ENCODE data around the gene CSTF2T. TPM values are rescaled to one million over a fixed set of nuclear protein-coding genes. Genes with fewer than 3 reads are reported as not detected.
"Not testable (repeated sequence)": the region's sequence is repeated elsewhere in the genome, so short reads cannot be mapped to it uniquely, and the experiment has no call there.

Gene CSTF2T
- total RNA-seq, 1 experiment from 2014 or later, result 22.1 TPM

- no peak overlapping the region for H3K27ac ChIP-seq (ENCODE audit: low read length)
- H2AFZ ChIP-seq (ENCODE audit: low read length), result no peak overlapping the region
- no peak overlapping the region for H3K4me3 ChIP-seq (ENCODE audit: low read length)
- H3K9me3 ChIP-seq (ENCODE audit: low read length), result no peaks in the 10 kb centered on the region
- no peaks in the 10 kb centered on the region for H3K79me2 ChIP-seq (ENCODE audit: low read length)
- H3K9me2 ChIP-seq (replicated peaks; ENCODE audit: insufficient read depth, low read length), result no peaks in the 10 kb centered on the region
- H3K27me3 ChIP-seq (ENCODE audit: low read length), result no peaks in the 10 kb centered on the region
- DNase-seq, result no peak
- no peaks in the 10 kb centered on the region for H3K36me3 ChIP-seq (ENCODE audit: insufficient read depth, low read length)
- H3K4me1 ChIP-seq (ENCODE audit: low read length), result no peaks in the 10 kb centered on the region
- no peaks in the 10 kb centered on the region for H4K20me1 ChIP-seq (ENCODE audit: insufficient read depth, low read depth, low read length)
- no peak overlapping the region for H3K4me2 ChIP-seq (ENCODE audit: low read depth, low read length, poor library complexity, severe bottlenecking)
- no peak overlapping the region for H3K9ac ChIP-seq (ENCODE audit: low read length)
These were observed 8.3 kb downstream of the CSTF2T start for GRCh38 chr10:51691135-51691534.

DNA sequence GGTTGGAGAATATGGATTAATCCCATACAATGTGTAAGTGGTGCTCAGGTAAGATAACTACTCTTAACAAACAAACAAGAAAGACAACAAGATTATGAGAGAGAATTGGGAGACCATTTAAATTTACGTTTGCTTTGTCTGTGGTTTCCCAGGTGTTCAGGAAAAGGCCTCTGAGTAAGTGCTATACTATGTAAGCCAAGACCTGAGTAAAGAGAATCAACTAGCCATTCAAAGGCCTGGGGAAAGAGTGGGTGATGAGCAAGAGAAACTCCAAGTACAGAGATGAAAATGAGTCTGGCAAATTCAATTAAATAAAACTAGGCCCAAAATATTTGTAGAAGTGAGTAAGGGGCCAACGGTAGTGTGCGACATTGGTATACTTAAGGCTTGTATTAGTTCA, 9.9 kb downstream of the CSTF2T start:
- DNase-seq, result no peak
- Histone ChIP-seq H3K4me3 (ENCODE audit: low read length) (no peak overlapping the region), H2AFZ (ENCODE audit: low read length) (no peak overlapping the region), H3K9me2 (replicated peaks; ENCODE audit: insufficient read depth, low read length) (no peaks in the 10 kb centered on the region), H3K79me2 (ENCODE audit: low read length) (no peaks in the 10 kb centered on the region), H3K36me3 (ENCODE audit: insufficient read depth, low read length) (no peaks in the 10 kb centered on the region), H3K9me3 (ENCODE audit: low read length) (no peaks in the 10 kb centered on the region), H4K20me1 (ENCODE audit: insufficient read depth, low read depth, low read length) (no peaks in the 10 kb centered on the region), H3K4me2 (ENCODE audit: low read depth, low read length, poor library complexity, severe bottlenecking) (no peak overlapping the region), H3K27ac (ENCODE audit: low read length) (no peak overlapping the region), H3K27me3 (ENCODE audit: low read length) (no peaks in the 10 kb centered on the region), H3K4me1 (ENCODE audit: low read length) (no peaks in the 10 kb centered on the region), H3K9ac (ENCODE audit: low read length) (no peak overlapping the region)

DNA sequence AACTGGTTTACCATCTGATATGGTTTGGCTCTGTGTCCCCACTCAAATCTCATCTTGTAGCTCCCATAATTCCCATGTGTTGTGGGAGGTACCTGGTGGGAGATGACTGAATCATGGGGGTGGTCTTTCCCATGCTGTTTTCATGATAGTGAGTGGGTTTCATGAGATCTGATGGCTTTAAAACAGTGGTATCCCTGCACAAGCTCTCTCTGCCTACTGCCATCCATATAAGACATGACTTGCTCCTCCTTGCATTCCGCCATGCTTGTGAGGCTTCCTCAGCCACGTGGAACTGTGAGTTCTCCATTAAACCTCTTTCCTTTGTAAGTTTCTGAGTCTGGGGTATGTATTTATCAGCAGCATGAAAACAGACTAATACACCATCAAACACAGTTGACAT, 10.6 kb downstream of the CSTF2T start:
- not testable (repeated sequence) for DNase-seq; H3K36me3 ChIP-seq (ENCODE audit: insufficient read depth, low read length); H3K9ac ChIP-seq (ENCODE audit: low read length); H3K27me3 ChIP-seq (ENCODE audit: low read length); H3K9me2 ChIP-seq (replicated peaks; ENCODE audit: insufficient read depth, low read length); H3K27ac ChIP-seq (ENCODE audit: low read length); H4K20me1 ChIP-seq (ENCODE audit: insufficient read depth, low read depth, low read length); H2AFZ ChIP-seq (ENCODE audit: low read length); H3K79me2 ChIP-seq (ENCODE audit: low read length); H3K9me3 ChIP-seq (ENCODE audit: low read length); H3K4me2 ChIP-seq (ENCODE audit: low read depth, low read length, poor library complexity, severe bottlenecking); H3K4me1 ChIP-seq (ENCODE audit: low read length); H3K4me3 ChIP-seq (ENCODE audit: low read length)

GRCh38 chr10:51687296-51687695, 12.1 kb downstream of the CSTF2T start:
- no peak overlapping the region for H3K9ac ChIP-seq (ENCODE audit: low read length)
- no peak overlapping the region for H3K27ac ChIP-seq (ENCODE audit: low read length)
- DNase-seq, result no peak
- H3K4me2 ChIP-seq (ENCODE audit: low read depth, low read length, poor library complexity, severe bottlenecking), result no peak overlapping the region
- H2AFZ ChIP-seq (ENCODE audit: low read length), result no peak overlapping the region
- H3K4me1 ChIP-seq (ENCODE audit: low read length), result no peaks in the 10 kb centered on the region
- H3K9me3 ChIP-seq (ENCODE audit: low read length), result no peaks in the 10 kb centered on the region
- H3K36me3 ChIP-seq (ENCODE audit: insufficient read depth, low read length), result no peaks in the 10 kb centered on the region
- H4K20me1 ChIP-seq (ENCODE audit: insufficient read depth, low read depth, low read length), result no peaks in the 10 kb centered on the region
- H3K27me3 ChIP-seq (ENCODE audit: low read length), result no peaks in the 10 kb centered on the region
- H3K9me2 ChIP-seq (replicated peaks; ENCODE audit: insufficient read depth, low read length), result no peaks in the 10 kb centered on the region
- H3K79me2 ChIP-seq (ENCODE audit: low read length), result no peaks in the 10 kb centered on the region
- no peak overlapping the region for H3K4me3 ChIP-seq (ENCODE audit: low read length)

- H3K27me3 ChIP-seq (ENCODE audit: low read length), result no peaks in the 10 kb centered on the region
These were observed 13.6 kb downstream of the CSTF2T start for GRCh38 chr10:51685768-51686167.

DNA sequence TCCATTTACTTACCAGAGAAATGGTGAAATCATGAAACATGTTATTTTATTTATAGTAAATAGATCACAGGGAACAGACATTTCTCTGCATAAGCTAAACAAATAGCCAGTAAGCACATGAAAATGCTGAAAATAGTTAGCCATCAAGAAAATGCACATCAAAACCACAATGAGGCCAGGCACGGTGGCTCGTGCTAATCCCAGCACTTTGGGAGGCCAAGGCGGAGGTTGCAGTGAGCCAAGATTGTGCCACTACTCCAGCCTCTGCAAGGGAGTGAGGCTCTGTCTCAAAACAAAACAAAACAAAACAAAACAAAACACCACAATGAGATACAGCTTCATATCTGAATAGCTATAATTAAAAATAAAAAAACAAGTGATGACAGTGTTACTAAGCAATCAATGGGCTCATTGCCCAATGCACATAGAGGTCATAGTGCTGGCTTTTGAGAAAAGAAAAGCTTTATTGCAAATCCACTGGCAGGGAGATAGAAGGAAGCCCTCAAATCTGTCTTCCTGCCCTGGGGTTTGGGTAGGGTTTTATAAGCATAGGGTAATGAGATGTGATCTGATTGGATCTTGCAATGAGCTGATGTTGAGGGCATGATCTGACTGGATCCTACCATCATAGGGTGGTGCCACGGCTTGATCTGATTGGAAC, 16.2 kb downstream of the CSTF2T start:
- Histone ChIP-seq H4K20me1 (ENCODE audit: insufficient read depth, low read depth, low read length) (no peaks in the 10 kb centered on the region), H3K36me3 (ENCODE audit: insufficient read depth, low read length) (no peaks in the 10 kb centered on the region), H3K4me3 (ENCODE audit: low read length) (no peak overlapping the region), H3K9ac (ENCODE audit: low read length) (no peak overlapping the region), H2AFZ (ENCODE audit: low read length) (no peak overlapping the region), H3K27ac (ENCODE audit: low read length) (no peak overlapping the region), H3K27me3 (ENCODE audit: low read length) (no peaks in the 10 kb centered on the region), H3K4me1 (ENCODE audit: low read length) (no peaks in the 10 kb centered on the region), H3K9me3 (ENCODE audit: low read length) (no peaks in the 10 kb centered on the region), H3K79me2 (ENCODE audit: low read length) (no peaks in the 10 kb centered on the region), H3K9me2 (replicated peaks; ENCODE audit: insufficient read depth, low read length) (no peaks in the 10 kb centered on the region), H3K4me2 (ENCODE audit: low read depth, low read length, poor library complexity, severe bottlenecking) (no peak overlapping the region)
- DNase-seq, result no peak

More at GRCh38 chr10:51685768-51686167, 13.6 kb downstream of the CSTF2T start:
- Histone ChIP-seq H3K4me2 (ENCODE audit: low read depth, low read length, poor library complexity, severe bottlenecking) (no peak overlapping the region), H3K9ac (ENCODE audit: low read length) (no peak overlapping the region), H3K9me2 (replicated peaks; ENCODE audit: insufficient read depth, low read length) (no peaks in the 10 kb centered on the region), H3K4me3 (ENCODE audit: low read length) (no peak overlapping the region), H3K9me3 (ENCODE audit: low read length) (no peaks in the 10 kb centered on the region), H3K4me1 (ENCODE audit: low read length) (no peaks in the 10 kb centered on the region), H4K20me1 (ENCODE audit: insufficient read depth, low read depth, low read length) (no peaks in the 10 kb centered on the region), H3K79me2 (ENCODE audit: low read length) (no peaks in the 10 kb centered on the region), H3K36me3 (ENCODE audit: insufficient read depth, low read length) (no peaks in the 10 kb centered on the region), H2AFZ (ENCODE audit: low read length) (no peak overlapping the region), H3K27ac (ENCODE audit: low read length) (no peak overlapping the region)
- DNase-seq, result no peak

DNA sequence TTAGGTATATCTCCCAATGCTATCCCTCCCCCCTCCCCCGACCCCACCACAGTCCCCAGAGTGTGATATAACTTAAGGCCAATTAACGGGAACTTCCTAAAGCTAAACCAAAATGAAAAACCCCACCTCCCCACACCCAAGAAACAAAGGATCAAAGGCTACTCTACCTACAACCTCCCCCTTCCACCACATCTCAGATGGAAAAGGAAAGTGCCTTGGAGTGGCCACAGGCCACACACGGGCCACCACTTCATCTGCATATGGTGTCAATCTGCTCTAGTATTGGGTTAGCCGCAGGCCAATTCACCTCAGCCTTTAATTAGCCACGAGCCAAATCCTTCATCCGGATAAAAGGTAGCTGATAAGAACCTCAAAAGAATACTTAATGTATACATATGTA, 19.6 kb downstream of the CSTF2T start:
- Histone ChIP-seq H3K36me3 (ENCODE audit: insufficient read depth, low read length) (no peaks in the 10 kb centered on the region), H3K79me2 (ENCODE audit: low read length) (no peaks in the 10 kb centered on the region), H3K27ac (ENCODE audit: low read length) (no peak overlapping the region), H3K9me3 (ENCODE audit: low read length) (no peaks in the 10 kb centered on the region), H3K9me2 (replicated peaks; ENCODE audit: insufficient read depth, low read length) (no peaks in the 10 kb centered on the region), H4K20me1 (ENCODE audit: insufficient read depth, low read depth, low read length) (no peaks in the 10 kb centered on the region), H3K9ac (ENCODE audit: low read length) (no peak overlapping the region), H3K4me2 (ENCODE audit: low read depth, low read length, poor library complexity, severe bottlenecking) (no peak overlapping the region), H3K27me3 (ENCODE audit: low read length) (no peaks in the 10 kb centered on the region), H3K4me3 (ENCODE audit: low read length) (no peak overlapping the region), H3K4me1 (ENCODE audit: low read length) (no peaks in the 10 kb centered on the region), H2AFZ (ENCODE audit: low read length) (no peak overlapping the region)
- no peak for DNase-seq

DNA sequence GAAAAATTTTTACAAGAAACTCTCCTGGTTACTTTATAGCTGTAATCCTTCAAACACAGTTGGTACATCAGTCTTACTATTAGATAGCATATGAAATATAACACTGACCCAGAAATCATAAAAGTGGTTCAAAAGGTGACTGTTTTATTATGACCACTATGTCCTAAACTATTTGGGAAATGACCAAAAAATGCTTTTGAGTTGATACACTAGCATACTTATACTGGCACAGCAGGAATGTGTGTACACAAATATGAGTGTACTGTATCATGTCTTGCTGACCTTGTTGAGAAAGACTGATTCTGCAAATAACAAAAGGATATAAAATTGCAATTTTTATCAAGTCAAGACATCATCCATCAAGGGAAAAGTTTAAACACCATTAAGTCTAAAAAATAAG, 24.3 kb downstream of the CSTF2T start:
- Histone ChIP-seq H3K9me2 (replicated peaks; ENCODE audit: insufficient read depth, low read length) (no peaks in the 10 kb centered on the region), H3K4me3 (ENCODE audit: low read length) (no peak overlapping the region), H3K9me3 (ENCODE audit: low read length) (no peaks in the 10 kb centered on the region), H3K79me2 (ENCODE audit: low read length) (no peaks in the 10 kb centered on the region), H3K27ac (ENCODE audit: low read length) (no peak overlapping the region), H3K27me3 (ENCODE audit: low read length) (no peaks in the 10 kb centered on the region), H3K36me3 (ENCODE audit: insufficient read depth, low read length) (no peaks in the 10 kb centered on the region), H4K20me1 (ENCODE audit: insufficient read depth, low read depth, low read length) (no peaks in the 10 kb centered on the region), H3K4me2 (ENCODE audit: low read depth, low read length, poor library complexity, severe bottlenecking) (no peak overlapping the region), H3K9ac (ENCODE audit: low read length) (no peak overlapping the region), H3K4me1 (ENCODE audit: low read length) (no peaks in the 10 kb centered on the region), H2AFZ (ENCODE audit: low read length) (no peak overlapping the region)
- DNase-seq, result no peak
